GM13976 (cell line): ENCODE results near the gene NCS1.

ENCODE experiments used
- DNase-seq: peaks from one replicate; pipeline ENCODE4 v3.0.0; 2012; ENCODE audit warnings: low spot score
- in situ Hi-C: fragments of 300-500 bp; cut with MboI; formaldehyde crosslinking; loops from one replicate; pipeline ENCODE4 v1.12.0; 2022; ENCODE audit warnings: low sequenced_read_pairs, mixed read lengths, inconsistent platforms; ENCODE audit not compliant: unreplicated experiment
- TF ChIP-seq, protein P1 (sequence below): IDR thresholded peaks from 2 replicates; pipeline ENCODE4 v1.5.1; 2012; ENCODE audit warnings: borderline replicate concordance, mild to moderate bottlenecking; ENCODE audit not compliant: insufficient read depth; ENCODE audit errors: extremely low read depth, missing control alignments, control extremely low read depth

The NCS1 gene

GRCh38 chr9:130262061-130262745 is 90.0 kb downstream of the NCS1 start:
- TF ChIP-seq, protein P1, sequence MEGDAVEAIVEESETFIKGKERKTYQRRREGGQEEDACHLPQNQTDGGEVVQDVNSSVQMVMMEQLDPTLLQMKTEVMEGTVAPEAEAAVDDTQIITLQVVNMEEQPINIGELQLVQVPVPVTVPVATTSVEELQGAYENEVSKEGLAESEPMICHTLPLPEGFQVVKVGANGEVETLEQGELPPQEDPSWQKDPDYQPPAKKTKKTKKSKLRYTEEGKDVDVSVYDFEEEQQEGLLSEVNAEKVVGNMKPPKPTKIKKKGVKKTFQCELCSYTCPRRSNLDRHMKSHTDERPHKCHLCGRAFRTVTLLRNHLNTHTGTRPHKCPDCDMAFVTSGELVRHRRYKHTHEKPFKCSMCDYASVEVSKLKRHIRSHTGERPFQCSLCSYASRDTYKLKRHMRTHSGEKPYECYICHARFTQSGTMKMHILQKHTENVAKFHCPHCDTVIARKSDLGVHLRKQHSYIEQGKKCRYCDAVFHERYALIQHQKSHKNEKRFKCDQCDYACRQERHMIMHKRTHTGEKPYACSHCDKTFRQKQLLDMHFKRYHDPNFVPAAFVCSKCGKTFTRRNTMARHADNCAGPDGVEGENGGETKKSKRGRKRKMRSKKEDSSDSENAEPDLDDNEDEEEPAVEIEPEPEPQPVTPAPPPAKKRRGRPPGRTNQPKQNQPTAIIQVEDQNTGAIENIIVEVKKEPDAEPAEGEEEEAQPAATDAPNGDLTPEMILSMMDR: no peak
- in situ Hi-C loops: no loop called here
- no peak for DNase-seq

DNA sequence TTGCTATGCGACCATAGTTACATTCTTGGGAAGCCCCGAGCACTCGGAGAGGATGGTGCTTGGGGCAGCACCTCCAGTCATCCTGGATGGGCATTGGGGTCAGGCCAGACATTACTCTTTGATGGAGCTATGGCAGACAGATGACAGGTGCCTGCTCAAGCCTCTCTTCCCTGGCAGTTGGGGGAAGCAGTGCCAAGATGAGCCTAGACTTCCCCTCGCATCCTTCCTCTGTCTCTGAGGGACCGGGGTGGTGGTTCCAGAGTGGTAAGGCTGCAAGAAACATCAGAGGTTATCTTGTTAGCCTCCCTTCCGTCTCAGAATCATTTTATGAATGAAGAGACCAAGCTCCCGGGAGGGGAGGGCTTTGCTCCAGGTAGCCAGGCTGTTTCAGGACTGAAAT is 90.6 kb downstream of the NCS1 start:
- in situ Hi-C loops: no loop called here
- TF ChIP-seq, protein P1: no peak
- DNase-seq: no peak

DNA sequence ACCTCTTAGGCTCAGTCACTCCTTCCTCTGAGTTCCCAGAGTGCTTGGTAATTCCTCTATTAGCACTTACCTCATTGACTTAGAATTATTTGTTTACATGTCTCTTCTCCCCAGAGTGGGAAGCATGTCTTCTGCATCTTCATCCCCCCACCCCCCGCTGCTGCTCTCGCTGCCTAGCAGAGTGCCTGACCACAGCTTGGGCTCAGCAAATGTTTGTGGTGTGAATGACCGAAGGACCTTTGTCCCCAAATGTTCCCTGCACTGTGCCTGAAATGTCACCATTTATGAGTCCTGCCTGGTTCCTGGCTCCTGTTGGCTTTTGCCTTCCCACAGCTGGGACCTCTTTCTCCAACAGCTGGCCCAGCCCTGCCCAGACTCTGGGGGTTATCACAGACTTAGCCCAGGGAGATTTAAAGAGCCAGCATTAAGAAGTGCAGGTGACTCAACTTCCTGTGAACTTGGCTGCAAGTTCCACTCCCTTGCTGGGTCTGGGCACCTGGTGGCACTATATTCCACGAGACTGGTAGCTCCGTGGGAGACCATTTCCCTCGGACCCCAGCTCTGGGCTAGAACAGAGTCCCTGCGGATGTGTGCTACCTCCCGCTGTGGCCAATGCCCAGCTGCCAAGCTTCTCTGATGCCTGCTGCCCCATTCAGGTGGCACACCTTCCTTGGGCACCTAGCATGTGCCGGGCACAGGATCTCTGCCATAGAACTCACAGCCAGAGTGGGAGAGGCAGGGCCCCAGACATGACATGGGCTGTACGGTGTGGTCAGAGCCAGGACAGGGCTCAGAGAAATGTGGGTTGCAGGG is 91.6 kb downstream of the NCS1 start:
- DNase-seq: no peak
- in situ Hi-C loops: no loop called here
- TF ChIP-seq, protein P1: no peak

- no peak for DNase-seq
- TF ChIP-seq, protein P1: no peak
- in situ Hi-C loops: no loop called here
Observed at GRCh38 chr9:130264414-130265350, 92.5 kb downstream of the NCS1 start.

DNA sequence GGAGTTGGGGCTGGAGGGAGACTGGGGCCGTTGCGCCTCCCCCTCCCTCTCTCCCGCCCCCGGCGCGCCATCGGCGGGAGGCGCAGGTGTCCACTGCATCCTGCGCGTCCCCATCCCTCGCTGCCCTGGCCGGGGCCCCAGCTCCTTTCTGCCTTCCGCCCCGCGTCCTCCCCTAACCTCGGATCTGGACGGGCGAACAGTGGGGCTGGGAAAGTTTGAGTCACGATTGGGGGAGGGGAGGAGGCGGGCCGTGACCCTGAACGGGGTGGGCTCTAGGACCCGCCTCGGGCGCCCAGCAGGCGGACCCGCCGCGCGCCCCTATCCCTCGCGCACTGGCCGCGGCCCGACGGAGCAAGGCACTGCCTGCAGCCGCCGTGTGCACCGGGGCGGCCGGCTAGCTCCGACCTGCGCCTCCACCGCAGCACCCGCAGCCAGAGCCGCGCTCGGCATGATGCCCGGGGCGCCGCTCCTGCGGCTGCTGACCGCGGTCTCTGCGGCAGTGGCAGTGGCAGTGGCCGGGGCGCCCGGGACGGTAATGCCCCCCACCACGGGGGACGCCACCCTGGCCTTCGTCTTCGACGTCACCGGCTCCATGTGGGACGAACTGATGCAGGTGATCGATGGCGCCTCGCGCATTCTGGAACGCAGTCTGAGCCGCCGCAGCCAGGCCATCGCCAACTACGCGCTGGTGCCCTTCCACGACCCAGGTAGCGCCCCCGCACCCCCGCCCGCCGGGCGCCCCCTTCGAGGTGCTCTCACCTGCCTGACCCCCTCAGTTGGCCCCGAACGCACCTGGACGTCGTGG is 93.4 kb downstream of the NCS1 start, which contains the start of gene HMCN2:
TSS of gene HMCN2 (plus strand) at position 330 of the 805 bp plus-strand sequence. CDS start at position 449, 119 bp downstream.
- no peak for DNase-seq
- in situ Hi-C loops: no loop called here
- TF ChIP-seq, protein P1: no peak
